NCI-H748 (cell line): ENCODE measurements around the gene PDCD2.
"Not testable (repeated sequence)": the region's sequence is repeated elsewhere in the genome, so short reads cannot be mapped to it uniquely, and the experiment has no call there.

Experiments
- DNase-seq: peaks from one replicate; lab custom pipeline; 2025; ENCODE audit not compliant: unreplicated experiment; lab: John Stamatoyannopoulos, UW

PDCD2 gene

GRCh38 chr6:170552765-170553533 is 31.5 kb downstream of the PDCD2 start, which contains the start of gene PSMB1:
PSMB1 (minus strand) TSS chr6:170553307; CDS start chr6:170553242, 65 bp downstream.
- peak; percentile 97 for DNase-seq

GRCh38 chr6:170545405-170545804 is 39.0 kb downstream of the PDCD2 start:
- no peak for DNase-seq

GRCh38 chr6:170542031-170542719 is 42.3 kb downstream of the PDCD2 start:
- no peak for DNase-seq

- DNase-seq = no peak
Observed at GRCh38 chr6:170537329-170537728, 47.1 kb downstream of the PDCD2 start.

GRCh38 chr6:170536671-170537070 is 47.8 kb downstream of the PDCD2 start:
- DNase-seq = no peak

- no peak for DNase-seq
Observed at GRCh38 chr6:170535004-170535403, 49.4 kb downstream of the PDCD2 start.

GRCh38 chr6:170533792-170534191 is 50.6 kb downstream of the PDCD2 start:
- no peak for DNase-seq

GRCh38 chr6:170532867-170533488 is 51.5 kb downstream of the PDCD2 start:
- DNase-seq = no peak

GRCh38 chr6:170529839-170530469 is 54.5 kb downstream of the PDCD2 start:
- DNase-seq = peak; percentile 75

GRCh38 chr6:170527995-170528394 is 56.4 kb downstream of the PDCD2 start:
- DNase-seq = not testable (repeated sequence)

- no peak for DNase-seq
Observed at GRCh38 chr6:170525795-170526194, 58.6 kb downstream of the PDCD2 start.
